NCI-H460 (cell line): Measurements from ENCODE around the gene SPATA20. TPM values are rescaled to one million over a fixed set of nuclear protein-coding genes. Genes with fewer than 3 reads are reported as not detected.
A peak's percentile ranks its signal among the peaks of the same experiment; 100 is the strongest.

Source experiments
- DNase-seq: peaks from one replicate; pipeline ENCODE4 v3.0.0-alpha.2; 2016; ENCODE audit warnings: low read depth; ENCODE audit errors: extremely low read depth
- total RNA-seq: library from RNA; depleted of rRNA; stranded (reverse); fragments of >200 nt; shearing (Covaris generic); gene quantifications from 2 replicates; pipeline ENCODE4 v1.2.3, GENCODE V29; 2014

The SPATA20 gene
- total RNA-seq, 1 experiment from 2014 or later, result 73.6 TPM

GRCh38 chr17:50538549-50539410, 8.2 kb upstream of the SPATA20 start:
- DNase-seq, result no peak

GRCh38 chr17:50539762-50540559, 7.0 kb upstream of the SPATA20 start:
- DNase-seq, result no peak

GRCh38 chr17:50540560-50541401, 6.2 kb upstream of the SPATA20 start:
- no peak for DNase-seq

- no peak for DNase-seq
These were observed 5.6 kb upstream of the SPATA20 start for GRCh38 chr17:50541402-50541715.

- peak; percentile 85 for DNase-seq
These were observed 5.0 kb upstream of the SPATA20 start for GRCh38 chr17:50541716-50542688.

GRCh38 chr17:50542795-50543774, 3.9 kb upstream of the SPATA20 start:
- no peak for DNase-seq

- no peak for DNase-seq
These were observed 2.5 kb upstream of the SPATA20 start for GRCh38 chr17:50544516-50544915.

- DNase-seq, result no peak
These were observed 1.7 kb upstream of the SPATA20 start for GRCh38 chr17:50545311-50545710.

GRCh38 chr17:50546701-50547034, 306 bp upstream of the SPATA20 start:
- DNase-seq, result no peak

GRCh38 chr17:50547736-50548083, 736 bp downstream of the SPATA20 start:
- DNase-seq, result no peak

- no peak for DNase-seq
These were observed 1.9 kb downstream of the SPATA20 start for GRCh38 chr17:50548831-50549230.

GRCh38 chr17:50549256-50549941, 2.4 kb downstream of the SPATA20 start:
- DNase-seq, result no peak

GRCh38 chr17:50549969-50550368, 3.0 kb downstream of the SPATA20 start:
- no peak for DNase-seq

GRCh38 chr17:50550661-50551432, 3.9 kb downstream of the SPATA20 start:
- DNase-seq, result peak; percentile 87

- no peak for DNase-seq
These were observed 4.5 kb downstream of the SPATA20 start for GRCh38 chr17:50551433-50551815.

- DNase-seq, result no peak
These were observed 4.9 kb downstream of the SPATA20 start for GRCh38 chr17:50551884-50552283.

- no peak for DNase-seq
These were observed 7.2 kb downstream of the SPATA20 start for GRCh38 chr17:50554201-50554600.

GRCh38 chr17:50556803-50557202, 9.8 kb downstream of the SPATA20 start:
- DNase-seq, result no peak
